KMS-11 (cell line): Measurements from ENCODE around the gene SLC25A36.
"Not testable (repeated sequence)": the region's sequence is repeated elsewhere in the genome, so short reads cannot be mapped to it uniquely, and the experiment has no call there.

Experiments used
- H2AFZ ChIP-seq: fragments of 200-600 bp; sonication (generic); 2 replicates; pipeline ENCODE4 v1.6.1; 2016; ENCODE audit warnings: antibody characterized with exemption, mixed run types, low read depth
- H3K27ac ChIP-seq: fragments of 200-600 bp; sonication (generic); 2 replicates; pipeline ENCODE4 v1.6.1; 2016; ENCODE audit warnings: mild to moderate bottlenecking, mixed run types
- H3K27me3 ChIP-seq: fragments of 200-600 bp; sonication (generic); 2 replicates; pipeline ENCODE4 v1.6.1; 2017; ENCODE audit warnings: mild to moderate bottlenecking, low read depth, mixed run types, moderate library complexity; ENCODE audit not compliant: insufficient read depth
- H3K36me3 ChIP-seq: fragments of 200-600 bp; sonication (generic); 2 replicates; pipeline ENCODE4 v1.6.1; 2017; ENCODE audit warnings: mild to moderate bottlenecking, mixed run types; ENCODE audit not compliant: insufficient read depth
- H3K4me1 ChIP-seq: fragments of 200-600 bp; sonication (generic); 2 replicates; pipeline ENCODE4 v1.6.1; 2016; ENCODE audit warnings: mild to moderate bottlenecking, low read depth, mixed run types; ENCODE audit not compliant: poor library complexity, severe bottlenecking
- H3K4me2 ChIP-seq: fragments of 200-600 bp; sonication (generic); 2 replicates; pipeline ENCODE4 v1.7.0; 2016; ENCODE audit warnings: mild to moderate bottlenecking, mixed run types
- H3K4me3 ChIP-seq: fragments of 200-600 bp; sonication (generic); IDR thresholded peaks from 2 replicates; pipeline ENCODE4 v1.6.1; 2017; ENCODE audit warnings: low read depth, low read length, mixed read lengths; ENCODE audit not compliant: insufficient read depth
- H3K79me2 ChIP-seq: fragments of 200-600 bp; sonication (generic); 2 replicates; pipeline ENCODE4 v1.6.1; 2016; ENCODE audit warnings: low read depth, mixed run types; ENCODE audit not compliant: insufficient read depth
- H3K9ac ChIP-seq: fragments of 200-600 bp; sonication (generic); 2 replicates; pipeline ENCODE4 v1.6.1; 2016; ENCODE audit warnings: mild to moderate bottlenecking, mixed run types
- H4K20me1 ChIP-seq: fragments of 200-600 bp; sonication (generic); 2 replicates; pipeline ENCODE4 v1.6.1; 2016; ENCODE audit warnings: mild to moderate bottlenecking, mixed run types; ENCODE audit not compliant: insufficient read depth
- TF ChIP-seq, protein P1 (sequence below): fragments of 200-600 bp; sonication (generic); conservative IDR thresholded peaks from 2 replicates; pipeline ENCODE4 v1.6.1; 2017; ENCODE audit warnings: low read depth, mild to moderate bottlenecking, antibody characterized with exemption, low read length, moderate library complexity, mixed read lengths

Gene SLC25A36

DNA sequence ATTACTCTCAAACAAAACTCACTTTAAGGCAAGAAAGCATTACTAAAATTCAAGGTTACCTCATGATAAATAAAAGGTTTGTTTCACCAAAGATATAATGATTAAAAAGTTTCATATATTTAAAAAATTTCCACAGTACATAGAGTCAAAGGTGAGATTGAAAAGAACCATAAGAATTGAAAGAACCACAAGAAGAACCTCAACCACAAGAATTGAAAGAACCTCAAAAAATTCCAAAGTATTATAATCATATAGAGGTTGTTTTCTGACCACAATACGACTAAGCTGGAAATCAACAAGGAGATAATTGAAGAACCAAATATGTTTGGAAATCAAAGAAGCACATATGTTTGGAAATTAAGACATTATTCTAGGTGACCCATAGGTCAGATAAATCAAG, 52.7 kb downstream of the SLC25A36 start:
- H3K4me2 ChIP-seq = no peak overlapping the region
- no peaks in the 10 kb centered on the region; the same call in 1 of the 2 replicates for H4K20me1 ChIP-seq
- H3K9ac ChIP-seq = no peak overlapping the region
- TF ChIP-seq, protein P1, sequence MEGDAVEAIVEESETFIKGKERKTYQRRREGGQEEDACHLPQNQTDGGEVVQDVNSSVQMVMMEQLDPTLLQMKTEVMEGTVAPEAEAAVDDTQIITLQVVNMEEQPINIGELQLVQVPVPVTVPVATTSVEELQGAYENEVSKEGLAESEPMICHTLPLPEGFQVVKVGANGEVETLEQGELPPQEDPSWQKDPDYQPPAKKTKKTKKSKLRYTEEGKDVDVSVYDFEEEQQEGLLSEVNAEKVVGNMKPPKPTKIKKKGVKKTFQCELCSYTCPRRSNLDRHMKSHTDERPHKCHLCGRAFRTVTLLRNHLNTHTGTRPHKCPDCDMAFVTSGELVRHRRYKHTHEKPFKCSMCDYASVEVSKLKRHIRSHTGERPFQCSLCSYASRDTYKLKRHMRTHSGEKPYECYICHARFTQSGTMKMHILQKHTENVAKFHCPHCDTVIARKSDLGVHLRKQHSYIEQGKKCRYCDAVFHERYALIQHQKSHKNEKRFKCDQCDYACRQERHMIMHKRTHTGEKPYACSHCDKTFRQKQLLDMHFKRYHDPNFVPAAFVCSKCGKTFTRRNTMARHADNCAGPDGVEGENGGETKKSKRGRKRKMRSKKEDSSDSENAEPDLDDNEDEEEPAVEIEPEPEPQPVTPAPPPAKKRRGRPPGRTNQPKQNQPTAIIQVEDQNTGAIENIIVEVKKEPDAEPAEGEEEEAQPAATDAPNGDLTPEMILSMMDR = no peak
- no peaks in the 10 kb centered on the region for H3K4me1 ChIP-seq
- H3K79me2 ChIP-seq = no peaks in the 10 kb centered on the region
- H3K27me3 ChIP-seq = no peaks in the 10 kb centered on the region
- no peak overlapping the region for H3K27ac ChIP-seq
- H2AFZ ChIP-seq = no peak overlapping the region
- no peaks in the 10 kb centered on the region for H3K36me3 ChIP-seq
- no peak overlapping the region for H3K4me3 ChIP-seq

DNA sequence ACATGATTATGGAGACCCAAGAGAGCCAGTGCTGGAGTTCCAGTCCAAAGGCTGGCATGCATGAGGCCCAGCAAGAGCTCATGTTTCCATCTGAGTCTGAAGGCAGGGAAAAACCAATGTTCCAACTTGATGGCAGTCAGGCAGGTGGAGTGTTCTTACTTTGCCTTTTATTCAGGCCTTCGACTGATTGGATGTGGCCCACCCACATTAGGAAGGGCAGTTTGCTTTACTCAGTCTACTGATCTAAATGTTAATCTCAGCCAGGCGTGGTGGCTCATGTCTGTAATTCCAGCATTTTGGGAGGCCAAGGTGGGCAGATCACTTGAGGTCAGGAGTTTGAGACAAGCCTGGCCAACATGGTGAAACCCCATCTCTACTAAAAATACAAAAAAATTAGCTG, 53.2 kb downstream of the SLC25A36 start:
- H3K4me1 ChIP-seq, H3K79me2 ChIP-seq, H3K27ac ChIP-seq, H3K27me3 ChIP-seq, H3K4me2 ChIP-seq, H3K9ac ChIP-seq, H4K20me1 ChIP-seq, H3K36me3 ChIP-seq, H2AFZ ChIP-seq, H3K4me3 ChIP-seq: not testable (repeated sequence)

DNA sequence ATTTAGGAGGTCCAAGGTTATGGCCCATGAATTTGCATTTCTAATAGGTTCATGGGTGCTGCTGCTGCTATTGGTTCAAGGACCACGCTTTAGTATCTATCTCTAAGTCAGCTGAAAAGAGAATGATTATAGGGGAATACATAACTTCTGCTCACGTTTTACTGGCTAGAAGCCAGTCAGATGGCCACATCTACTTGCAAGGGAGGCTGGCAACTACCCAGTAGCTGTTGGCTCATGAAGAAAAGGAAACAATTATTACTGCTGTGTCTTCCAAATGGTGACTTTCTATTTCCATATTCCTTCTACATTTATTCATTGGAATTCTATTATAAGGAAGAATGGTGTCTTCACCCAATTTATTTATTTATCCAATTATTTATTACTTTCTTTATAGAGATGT, 54.2 kb downstream of the SLC25A36 start:
- no peaks in the 10 kb centered on the region for H3K27me3 ChIP-seq
- TF ChIP-seq, protein P1 = no peak
- H2AFZ ChIP-seq = no peak overlapping the region
- H3K4me3 ChIP-seq = no peak overlapping the region
- no peaks in the 10 kb centered on the region for H3K4me1 ChIP-seq
- no peak overlapping the region for H3K4me2 ChIP-seq
- H4K20me1 ChIP-seq = no peaks in the 10 kb centered on the region; the same call in 1 of the 2 replicates
- H3K79me2 ChIP-seq = no peaks in the 10 kb centered on the region
- no peaks in the 10 kb centered on the region for H3K36me3 ChIP-seq
- H3K27ac ChIP-seq = no peak overlapping the region
- no peak overlapping the region for H3K9ac ChIP-seq

DNA sequence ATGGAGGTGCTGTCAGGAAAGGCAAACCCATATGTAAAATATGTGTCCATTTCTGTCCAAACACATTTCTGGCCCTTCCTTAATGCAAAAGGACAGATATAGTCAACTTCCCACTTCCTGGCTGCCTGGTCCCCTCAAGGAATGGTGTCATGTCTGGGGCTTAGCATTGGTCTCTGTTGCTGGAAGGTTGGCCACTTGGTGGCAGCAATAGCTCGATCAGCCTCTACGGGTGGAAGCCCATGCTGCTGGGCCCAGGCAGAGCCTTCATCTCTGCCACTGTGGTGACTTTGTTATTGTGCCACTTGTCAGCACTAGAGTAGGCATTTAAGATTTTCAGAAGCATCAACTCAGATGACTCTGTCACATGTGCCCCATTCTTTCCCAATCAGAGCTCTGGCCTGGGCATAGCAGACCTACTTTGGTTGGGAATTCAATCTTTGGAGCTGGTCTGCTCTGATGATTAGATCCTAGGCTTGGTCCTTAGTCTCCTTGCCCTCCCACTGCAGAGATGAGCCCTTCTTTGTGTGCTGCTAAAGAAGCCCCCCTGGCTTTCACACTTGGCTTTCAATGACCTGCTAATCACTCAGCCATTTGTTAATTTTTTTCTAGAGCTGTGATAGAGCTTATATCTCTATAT, 58.5 kb downstream of the SLC25A36 start:
- TF ChIP-seq, protein P1 = peak; percentile 78
- Histone ChIP-seq H3K27me3 (no peaks in the 10 kb centered on the region), H3K79me2 (no peaks in the 10 kb centered on the region), H3K9ac (no peak overlapping the region), H3K4me1 (no peaks in the 10 kb centered on the region), H4K20me1 (no peaks in the 10 kb centered on the region; the same call in 1 of the 2 replicates), H3K36me3 (no peaks in the 10 kb centered on the region), H3K4me2 (no peak overlapping the region), H2AFZ (peak overlapping the region; percentile 8), H3K27ac (no peak overlapping the region), H3K4me3 (no peak overlapping the region)

DNA sequence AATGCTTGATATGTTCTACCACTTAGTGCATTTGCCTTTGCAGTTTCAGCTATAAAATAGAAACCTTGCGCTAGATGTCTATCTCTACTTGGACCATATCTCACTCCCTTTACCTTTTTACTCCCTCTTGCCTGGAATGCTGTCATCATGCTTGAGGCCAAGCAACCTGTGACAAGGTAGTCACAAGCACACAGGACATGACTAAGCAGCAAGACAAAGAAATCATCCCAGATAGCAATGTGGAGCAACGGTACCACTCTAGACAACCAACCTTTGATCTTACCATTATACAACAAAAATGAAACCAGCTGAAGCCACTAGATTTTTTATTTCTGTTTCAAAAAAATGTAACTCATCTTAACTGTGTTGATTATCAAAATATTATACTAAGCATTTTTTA, 59.0 kb downstream of the SLC25A36 start:
- Histone ChIP-seq H3K4me1 (no peaks in the 10 kb centered on the region), H3K36me3 (no peaks in the 10 kb centered on the region), H3K4me3 (no peak overlapping the region), H3K27me3 (no peaks in the 10 kb centered on the region), H3K4me2 (no peak overlapping the region), H2AFZ (peak overlapping the region; percentile 8; the same call in 1 of the 2 replicates), H3K27ac (no peak overlapping the region), H3K79me2 (no peaks in the 10 kb centered on the region), H4K20me1 (no peaks in the 10 kb centered on the region; the same call in 1 of the 2 replicates), H3K9ac (no peak overlapping the region)
- TF ChIP-seq, protein P1 = no peak
